ENCODE data around the gene WDR18. TPM values are rescaled to one million over a fixed set of nuclear protein-coding genes. Genes with fewer than 3 reads are reported as not detected.
A peak's percentile ranks its signal among the peaks of the same experiment; 100 is the strongest.

WDR18 gene
- total RNA-seq, result 10 to 100 TPM; 25.0 to 52.6 (median 42.2) TPM

- Histone ChIP-seq H3K4me3 (peak within 1 kb of the TSS; percentile 85), H3K9me3 (no peaks in the 10 kb centered on the region), H3K4me1 (peaks cover 38% of the 10 kb centered on the region), H3K27me3 (no peaks in the 10 kb centered on the region), H3K36me3 (peaks cover 19% of the 10 kb centered on the region), H3K27ac (peak within 1 kb of the TSS; percentile 81)
- WGBS, result under 1% methylated on average over 16 of the region's 78 CpGs
- TF ChIP-seq EP300 (IDR thresholded peaks at IDR 0.05), result no peak
- peak in 1 of 2 donors; percentile 0 for TF ChIP-seq CTCF (IDR thresholded peaks at IDR 0.05)
- peak in 2 of 3 donors; percentile 56 to 63 for TF ChIP-seq POLR2AphosphoS5 (IDR thresholded peaks at IDR 0.05)
- peak in 1 of 2 donors; percentile 58 for TF ChIP-seq POLR2A (IDR thresholded peaks at IDR 0.05)
- DNase-seq (ENCODE audit: low spot score in 2 of 2), result peak; percentile 95 to 97
Measured at GRCh38 chr19:984165-984967, at the start of gene WDR18. WDR18 (plus strand) TSS chr19:984345; CDS start chr19:984354, 9 bp downstream.

GRCh38 chr19:934865-935479 is 49.2 kb upstream of the WDR18 start:
- Histone ChIP-seq H3K4me1 (peaks cover 35% of the 10 kb centered on the region), H3K36me3 (no peaks in the 10 kb centered on the region), H3K4me3 (no peak overlapping the region), H3K9me3 (no peaks in the 10 kb centered on the region), H3K27me3 (no peaks in the 10 kb centered on the region), H3K27ac (peak overlapping the region; percentile 5)
- TF ChIP-seq EP300 (IDR thresholded peaks at IDR 0.05) (no peak), POLR2AphosphoS5 (IDR thresholded peaks at IDR 0.05) (peak in 2 of 3 donors; percentile 38 to 44)
- WGBS, result 26% methylated on average over 14 of the region's 31 CpGs
- DNase-seq (ENCODE audit: low spot score in 2 of 2), result peak; percentile 88 to 91

GRCh38 chr19:936175-936546 is 48.0 kb upstream of the WDR18 start:
- Histone ChIP-seq H3K9me3 (no peaks in the 10 kb centered on the region), H3K36me3 (no peaks in the 10 kb centered on the region), H3K27me3 (no peaks in the 10 kb centered on the region), H3K4me3 (no peak overlapping the region), H3K4me1 (peaks cover 47% of the 10 kb centered on the region), H3K27ac (no peak overlapping the region)
- TF ChIP-seq POLR2AphosphoS5 (IDR thresholded peaks at IDR 0.05), result no peak
- TF ChIP-seq POLR2A (IDR thresholded peaks at IDR 0.05), result no peak
- TF ChIP-seq EP300 (IDR thresholded peaks at IDR 0.05), result no peak
- no peak for TF ChIP-seq CTCF (IDR thresholded peaks at IDR 0.05)
- 95% methylated on average over 10 of the region's 10 CpGs for WGBS
- no peak for DNase-seq (ENCODE audit: low spot score in 2 of 2)

- no peak for TF ChIP-seq POLR2AphosphoS5 (IDR thresholded peaks at IDR 0.05)
- TF ChIP-seq CTCF (IDR thresholded peaks at IDR 0.05), result no peak
- H3K27me3 ChIP-seq, result no peaks in the 10 kb centered on the region
- no peak overlapping the region for H3K27ac ChIP-seq
- H3K9me3 ChIP-seq, result no peaks in the 10 kb centered on the region
- no peak for DNase-seq (ENCODE audit: low spot score in 2 of 2)
- H3K36me3 ChIP-seq, result no peaks in the 10 kb centered on the region
- 91% methylated on average over 16 of the region's 16 CpGs for WGBS
- H3K4me1 ChIP-seq, result peaks cover 57% of the 10 kb centered on the region
- no peak overlapping the region for H3K4me3 ChIP-seq
Measured at GRCh38 chr19:937259-937694, 46.9 kb upstream of the WDR18 start.

- 88% methylated on average over 21 of the region's 23 CpGs for WGBS
- H3K4me1 ChIP-seq, result peaks cover 54% of the 10 kb centered on the region
Measured at GRCh38 chr19:938233-938923, 45.8 kb upstream of the WDR18 start.

More at GRCh38 chr19:938233-938923, 45.8 kb upstream of the WDR18 start:
- H3K27me3 ChIP-seq, result no peaks in the 10 kb centered on the region
- H3K4me3 ChIP-seq, result no peak overlapping the region
- no peaks in the 10 kb centered on the region for H3K9me3 ChIP-seq
- no peak overlapping the region for H3K27ac ChIP-seq
- H3K36me3 ChIP-seq, result no peaks in the 10 kb centered on the region
- TF ChIP-seq EP300 (IDR thresholded peaks at IDR 0.05) (no peak), POLR2AphosphoS5 (IDR thresholded peaks at IDR 0.05) (no peak), CTCF (IDR thresholded peaks at IDR 0.05) (no peak), POLR2A (IDR thresholded peaks at IDR 0.05) (no peak)
- no peak for DNase-seq (ENCODE audit: low spot score in 2 of 2)
